BLaER1 (cell line): ENCODE measurements around the gene CHRNB2.

ENCODE experiments used
- H3K27ac ChIP-seq: shearing (Covaris generic); formaldehyde crosslinking; 2 replicates; pipeline ENCODE4 v1.8.1; 2022
- H3K27me3 ChIP-seq: shearing (Covaris generic); formaldehyde crosslinking; 2 replicates; pipeline ENCODE4 v1.8.1; 2022
- H3K36me3 ChIP-seq: shearing (Covaris generic); formaldehyde crosslinking; 2 replicates; pipeline ENCODE4 v1.8.1; 2022
- H3K4me1 ChIP-seq: shearing (Covaris generic); formaldehyde crosslinking; 2 replicates; pipeline ENCODE4 v1.8.1; 2022
- H3K4me2 ChIP-seq: shearing (Covaris generic); formaldehyde crosslinking; 2 replicates; pipeline ENCODE4 v1.8.1; 2022
- H3K4me3 ChIP-seq: shearing (Covaris generic); formaldehyde crosslinking; 2 replicates; pipeline ENCODE4 v1.8.1; 2022
- H3K9ac ChIP-seq: shearing (Covaris generic); formaldehyde crosslinking; 2 replicates; pipeline ENCODE4 v1.8.1; 2022
- H3K9me3 ChIP-seq: shearing (Covaris generic); formaldehyde crosslinking; 2 replicates; pipeline ENCODE4 v1.8.1; 2022
- H4K20me1 ChIP-seq: shearing (Covaris generic); formaldehyde crosslinking; 2 replicates; pipeline ENCODE4 v1.8.1; 2022
- Cebpa-rat ChIP-seq: shearing (Covaris generic); IDR thresholded peaks from 2 replicates; pipeline ENCODE4 v1.8.1; 2022

The CHRNB2 gene

DNA sequence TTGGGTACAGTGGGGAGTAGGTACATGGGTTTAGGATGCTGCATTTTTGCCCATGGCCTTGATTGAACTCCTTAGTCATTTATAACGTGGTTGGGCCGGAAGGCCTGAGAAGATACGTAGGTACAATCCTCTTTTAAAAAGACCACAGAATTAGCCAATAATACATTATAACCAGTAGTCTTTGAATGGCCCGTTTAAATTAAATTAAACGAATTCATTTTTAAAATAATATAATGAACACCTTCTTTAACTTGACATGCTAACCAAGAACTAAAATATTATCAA is 60.5 kb downstream of the CHRNB2 start:
- Histone ChIP-seq H4K20me1 (peaks cover 41% of the 10 kb centered on the region), H3K4me2 (peak overlapping the region; percentile 70), H3K9me3 (peaks cover 12% of the 10 kb centered on the region; the same call in 1 of the 2 replicates), H3K27me3 (no peaks in the 10 kb centered on the region), H3K4me1 (peaks cover 30% of the 10 kb centered on the region), H3K36me3 (peaks cover 24% of the 10 kb centered on the region), H3K4me3 (peak overlapping the region; percentile 84), H3K27ac (peak overlapping the region; percentile 92), H3K9ac (peak overlapping the region; percentile 94)
- no peak for TF ChIP-seq Cebpa-rat

DNA sequence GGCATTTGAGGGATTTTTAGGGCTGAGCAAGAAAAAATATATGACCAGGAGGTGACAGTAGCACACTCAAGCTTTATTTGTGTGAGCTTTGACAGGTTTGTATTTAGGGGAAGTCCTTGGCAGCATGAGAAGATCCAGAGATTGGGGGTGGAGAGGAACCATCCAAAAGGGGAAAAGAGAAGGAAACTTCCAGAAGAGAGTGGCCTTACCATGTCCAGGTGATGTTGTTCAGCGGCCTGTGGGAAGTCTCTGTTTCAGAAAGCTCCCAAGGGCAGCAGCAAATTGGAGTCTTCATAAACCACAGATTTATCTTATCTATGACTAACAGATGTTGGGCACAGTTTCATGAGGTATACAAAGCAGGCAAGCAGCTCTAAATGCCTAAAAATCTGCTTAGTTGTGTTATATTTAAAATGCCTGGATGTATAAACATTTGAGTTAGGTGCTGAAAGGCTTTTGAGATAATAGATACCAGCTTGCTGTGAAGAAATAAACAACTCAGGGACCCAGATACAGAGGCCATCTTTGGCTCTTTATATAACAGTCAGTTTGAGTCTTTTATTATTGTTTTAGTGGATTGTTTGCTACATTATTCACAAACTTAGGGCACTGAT is 61.6 kb downstream of the CHRNB2 start:
- Histone ChIP-seq H3K9me3 (peaks cover 12% of the 10 kb centered on the region; the same call in 1 of the 2 replicates), H3K4me1 (peaks cover 19% of the 10 kb centered on the region), H3K4me3 (no peak overlapping the region), H4K20me1 (peaks cover 30% of the 10 kb centered on the region), H3K9ac (no peak overlapping the region), H3K4me2 (no peak overlapping the region), H3K36me3 (peaks cover 13% of the 10 kb centered on the region), H3K27ac (no peak overlapping the region), H3K27me3 (no peaks in the 10 kb centered on the region)
- no peak for TF ChIP-seq Cebpa-rat
